Upper lobe of right lung (tissue), 1 donor: Measurements from ENCODE around the gene MT1M. TPM values are rescaled to one million over a fixed set of nuclear protein-coding genes. Genes with fewer than 3 reads are reported as not detected.

Experiments used
- ATAC-seq: fragments of 200-7000 bp; cut with Tn5 transposase; one replicate; pipeline ENCODE4 v1.9.1; 2020; ENCODE audit warnings: mild to moderate bottlenecking, moderate library complexity
- DNase-seq: peaks from one replicate; pipeline ENCODE4 v3.0.0-alpha.2; 2020
- H3K27ac ChIP-seq: fragments of 200-600 bp; one replicate; pipeline ENCODE4 v1.8.0; 2022
- H3K27me3 ChIP-seq: fragments of 200-600 bp; one replicate; pipeline ENCODE4 v1.8.0; 2022; ENCODE audit warnings: mild to moderate bottlenecking
- H3K36me3 ChIP-seq: fragments of 200-600 bp; one replicate; pipeline ENCODE4 v1.8.0; 2022
- H3K4me1 ChIP-seq: fragments of 200-600 bp; one replicate; pipeline ENCODE4 v1.8.0; 2022
- H3K4me3 ChIP-seq: fragments of 200-600 bp; one replicate; pipeline ENCODE4 v1.8.0; 2022; ENCODE audit warnings: mild to moderate bottlenecking
- H3K9me3 ChIP-seq: fragments of 200-600 bp; one replicate; pipeline ENCODE4 v1.8.0; 2022
- intact Hi-C: fragments of 100-400 bp; cut with DNase I; formaldehyde crosslinking; loops from one replicate; pipeline ENCODE4 v1.11.0; 2022
- total RNA-seq: library from RNA; stranded (reverse); fragmentation: NEBNext Ultra II Directional; extraction: Animal tissue kit (Norgen Biotek cat#: 25700); gene quantifications from one replicate; pipeline ENCODE4 v1.2.1, GENCODE V29; 2021
- TF ChIP-seq, protein P1 (sequence below): fragments of 200-600 bp; IDR thresholded peaks from one replicate; pipeline ENCODE4 v1.8.0; 2022; ENCODE audit warnings: antibody characterized with exemption
- donor health status: DM: no; HTN: yes; CAD: no; lungs with severe emphysema.

The MT1M gene
- total RNA-seq, 1 donor from 2014 or later, result 40.3 TPM

DNA sequence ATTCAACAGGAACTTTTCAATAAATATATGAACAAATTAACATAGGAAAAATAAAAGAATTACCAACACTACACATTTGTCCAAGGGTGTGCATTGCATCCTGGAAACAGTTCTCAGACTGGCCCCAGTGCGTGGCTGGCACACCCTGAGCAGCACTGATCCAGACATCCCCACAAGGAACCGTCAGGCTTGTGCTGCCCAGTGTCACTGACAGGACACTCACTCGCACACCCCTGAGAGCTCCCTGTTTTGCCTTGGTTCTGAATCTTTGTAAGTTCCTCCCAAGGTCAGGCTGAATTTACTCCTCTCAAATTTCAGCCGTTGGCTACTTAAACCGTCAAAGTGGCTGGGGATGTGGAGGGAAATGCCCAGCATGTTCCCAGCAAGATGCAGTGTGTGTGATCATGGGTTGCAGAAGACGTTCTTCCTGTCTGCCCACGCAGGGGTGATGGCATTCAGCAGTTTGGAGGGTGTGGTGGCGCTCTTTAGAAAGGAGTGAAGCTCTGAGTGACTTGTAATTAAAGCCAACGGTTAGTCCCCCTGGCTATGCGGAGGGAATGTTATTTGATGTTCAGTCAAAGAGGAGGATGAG is 22.3 kb upstream of the MT1M start:
- TF ChIP-seq, protein P1, sequence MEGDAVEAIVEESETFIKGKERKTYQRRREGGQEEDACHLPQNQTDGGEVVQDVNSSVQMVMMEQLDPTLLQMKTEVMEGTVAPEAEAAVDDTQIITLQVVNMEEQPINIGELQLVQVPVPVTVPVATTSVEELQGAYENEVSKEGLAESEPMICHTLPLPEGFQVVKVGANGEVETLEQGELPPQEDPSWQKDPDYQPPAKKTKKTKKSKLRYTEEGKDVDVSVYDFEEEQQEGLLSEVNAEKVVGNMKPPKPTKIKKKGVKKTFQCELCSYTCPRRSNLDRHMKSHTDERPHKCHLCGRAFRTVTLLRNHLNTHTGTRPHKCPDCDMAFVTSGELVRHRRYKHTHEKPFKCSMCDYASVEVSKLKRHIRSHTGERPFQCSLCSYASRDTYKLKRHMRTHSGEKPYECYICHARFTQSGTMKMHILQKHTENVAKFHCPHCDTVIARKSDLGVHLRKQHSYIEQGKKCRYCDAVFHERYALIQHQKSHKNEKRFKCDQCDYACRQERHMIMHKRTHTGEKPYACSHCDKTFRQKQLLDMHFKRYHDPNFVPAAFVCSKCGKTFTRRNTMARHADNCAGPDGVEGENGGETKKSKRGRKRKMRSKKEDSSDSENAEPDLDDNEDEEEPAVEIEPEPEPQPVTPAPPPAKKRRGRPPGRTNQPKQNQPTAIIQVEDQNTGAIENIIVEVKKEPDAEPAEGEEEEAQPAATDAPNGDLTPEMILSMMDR, result no peak
- H3K27me3 ChIP-seq, result no peaks in the 10 kb centered on the region
- H3K36me3 ChIP-seq, result no peaks in the 10 kb centered on the region
- peaks cover 39% of the 10 kb centered on the region for H3K4me1 ChIP-seq
- no peaks in the 10 kb centered on the region for H3K9me3 ChIP-seq
- peak overlapping the region; percentile 75 for H3K4me3 ChIP-seq
- H3K27ac ChIP-seq, result peak overlapping the region; percentile 97
- intact Hi-C loops, result no loop called here
- DNase-seq, result peak; percentile 82
- ATAC-seq, result peak; percentile 44

DNA sequence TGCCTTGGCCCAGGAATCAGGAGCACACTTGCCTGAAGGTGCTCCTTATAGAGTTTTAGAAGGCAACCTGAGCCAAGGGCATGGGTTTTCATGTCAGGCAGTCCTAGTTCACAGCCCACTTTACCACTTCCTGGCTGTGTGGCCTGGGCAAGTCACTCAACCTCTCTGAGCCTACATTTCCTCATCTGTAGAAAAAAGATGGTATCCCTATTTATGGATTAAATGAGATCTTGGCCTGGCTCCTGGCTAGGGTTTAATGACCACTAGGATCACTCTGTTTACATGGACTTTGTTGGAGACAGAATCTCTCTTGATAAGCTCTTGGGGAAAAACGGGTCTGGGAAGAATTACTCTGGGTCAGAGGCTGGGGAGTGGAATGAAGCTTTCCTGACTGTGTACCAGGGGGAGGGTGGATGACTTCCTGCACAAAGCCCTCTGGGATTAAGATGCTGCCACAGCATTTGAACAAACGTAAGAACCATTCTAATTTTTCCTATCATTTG is 21.8 kb upstream of the MT1M start:
- Histone ChIP-seq H3K4me1 (peaks cover 39% of the 10 kb centered on the region), H3K27ac (peak overlapping the region; percentile 97), H3K4me3 (peak overlapping the region; percentile 75), H3K27me3 (no peaks in the 10 kb centered on the region), H3K9me3 (no peaks in the 10 kb centered on the region), H3K36me3 (no peaks in the 10 kb centered on the region)
- TF ChIP-seq, protein P1, result no peak
- no peak for DNase-seq
- intact Hi-C loops, result no loop called here
- ATAC-seq, result no peak

DNA sequence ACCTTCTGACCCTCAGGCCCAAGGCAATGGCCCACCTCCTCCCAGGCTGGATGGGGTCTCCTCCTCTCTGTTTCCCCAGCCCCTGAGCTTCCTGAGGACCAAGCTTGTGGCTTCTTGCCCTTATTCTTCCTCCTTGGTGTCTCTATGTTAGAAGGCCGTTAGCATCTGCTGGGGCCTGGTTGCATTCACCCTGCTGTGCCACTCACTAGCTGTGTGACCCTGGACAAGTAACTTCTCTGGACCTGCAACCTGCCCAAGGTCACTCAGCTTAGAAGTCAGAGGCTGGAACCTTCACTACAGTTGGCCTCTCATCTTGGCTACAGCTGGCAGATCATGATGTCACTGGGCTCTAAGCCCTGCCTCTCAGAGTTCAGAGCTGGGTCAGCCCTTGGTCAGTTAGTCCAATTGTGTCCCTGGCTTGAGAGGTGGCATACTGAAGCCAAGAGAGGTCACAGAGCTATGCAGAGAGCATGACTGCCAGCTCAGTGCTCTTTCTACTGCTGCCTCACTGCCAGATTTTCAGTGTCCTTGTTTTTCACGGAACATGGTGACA is 21.1 kb upstream of the MT1M start:
- Histone ChIP-seq H3K9me3 (no peaks in the 10 kb centered on the region), H3K4me3 (no peak overlapping the region), H3K4me1 (peaks cover 33% of the 10 kb centered on the region), H3K27ac (peak overlapping the region; percentile 97), H3K36me3 (no peaks in the 10 kb centered on the region), H3K27me3 (no peaks in the 10 kb centered on the region)
- intact Hi-C loops, result no loop called here
- ATAC-seq, result no peak
- TF ChIP-seq, protein P1, result no peak
- DNase-seq, result no peak

DNA sequence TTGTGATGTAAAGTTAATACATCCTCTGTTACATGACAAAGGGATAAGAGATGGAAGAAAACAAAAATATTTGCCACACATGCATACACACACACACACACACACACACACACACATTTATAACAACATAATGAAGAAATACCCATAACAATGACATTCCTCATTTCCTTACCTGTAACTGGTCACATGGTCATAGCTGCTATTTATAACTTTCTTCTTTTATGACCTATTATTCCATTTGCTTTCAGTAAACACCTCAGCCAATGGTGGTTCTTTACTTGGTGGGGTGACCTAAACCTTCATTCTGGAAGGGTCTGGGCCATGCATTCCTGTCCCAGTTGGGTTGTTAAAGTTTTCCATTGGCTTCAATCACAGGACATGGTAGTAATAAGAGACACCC is 18.8 kb upstream of the MT1M start:
- H3K4me3 ChIP-seq, result no peak overlapping the region
- intact Hi-C loops, result no loop called here
- H3K9me3 ChIP-seq, result no peaks in the 10 kb centered on the region
- no peaks in the 10 kb centered on the region for H3K27me3 ChIP-seq
- TF ChIP-seq, protein P1, result no peak
- no peak overlapping the region for H3K27ac ChIP-seq
- no peak for ATAC-seq
- H3K4me1 ChIP-seq, result peaks cover 27% of the 10 kb centered on the region
- H3K36me3 ChIP-seq, result no peaks in the 10 kb centered on the region
- no peak for DNase-seq

DNA sequence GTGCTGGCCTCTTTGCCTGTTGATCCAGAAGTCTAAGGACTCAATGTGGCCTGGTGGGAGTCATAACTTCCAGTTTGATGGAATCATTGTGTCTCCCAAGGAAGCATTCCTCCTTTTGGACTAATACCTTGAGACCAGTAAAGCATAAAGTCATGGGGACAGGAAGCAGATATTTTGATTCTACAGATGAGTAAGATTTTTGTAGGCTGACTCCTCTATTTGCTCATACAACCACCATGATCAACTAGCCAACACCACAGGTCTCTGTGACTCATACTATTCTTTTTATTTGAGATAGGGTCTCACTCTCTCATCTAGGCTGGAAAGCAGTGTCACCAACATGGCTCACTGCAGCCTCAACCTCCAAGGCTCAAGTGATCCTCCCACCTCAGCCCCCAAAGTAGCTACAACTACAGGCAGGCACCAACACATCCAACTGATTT is 17.9 kb upstream of the MT1M start:
- Histone ChIP-seq H3K27ac (no peak overlapping the region), H3K36me3 (no peaks in the 10 kb centered on the region), H3K4me1 (peaks cover 27% of the 10 kb centered on the region), H3K9me3 (no peaks in the 10 kb centered on the region), H3K27me3 (no peaks in the 10 kb centered on the region), H3K4me3 (no peak overlapping the region)
- ATAC-seq (no peak), DNase-seq (no peak)
- TF ChIP-seq, protein P1, result no peak
- intact Hi-C loops, result no loop called here
